ENCODE results near the gene CTSO.
"Not testable (repeated sequence)": the region's sequence is repeated elsewhere in the genome, so short reads cannot be mapped to it uniquely, and the experiment has no call there.

Gene CTSO

GRCh38 chr4:155954939-155955338 lies 1.3 kb upstream of the CTSO start:
- in situ Hi-C loops (cut with MboI; ENCODE audit: low sequenced_read_pairs): no loop called here

- in situ Hi-C loops (cut with MboI; ENCODE audit: low sequenced_read_pairs): no loop called here
Observed at GRCh38 chr4:155954118-155954685, 536 bp upstream of the CTSO start.

- in situ Hi-C loops (cut with MboI; ENCODE audit: low sequenced_read_pairs): no loop called here
Observed at GRCh38 chr4:155952501-155952901, 1.2 kb downstream of the CTSO start.

GRCh38 chr4:155950461-155950860 lies 3.2 kb downstream of the CTSO start:
- in situ Hi-C loops (cut with MboI; ENCODE audit: low sequenced_read_pairs): no loop called here

GRCh38 chr4:155948541-155948940 lies 5.1 kb downstream of the CTSO start:
- in situ Hi-C loops (cut with MboI; ENCODE audit: low sequenced_read_pairs): no loop called here

GRCh38 chr4:155946486-155946885 lies 7.2 kb downstream of the CTSO start:
- in situ Hi-C loops (cut with MboI; ENCODE audit: low sequenced_read_pairs): no loop called here

GRCh38 chr4:155944516-155944915 lies 9.2 kb downstream of the CTSO start:
- in situ Hi-C loops (cut with MboI; ENCODE audit: low sequenced_read_pairs): no loop called here

GRCh38 chr4:155943605-155944291 lies 9.9 kb downstream of the CTSO start:
- in situ Hi-C loops (cut with MboI; ENCODE audit: low sequenced_read_pairs): no loop called here

- in situ Hi-C loops (cut with MboI; ENCODE audit: low sequenced_read_pairs): no loop called here
Observed at GRCh38 chr4:155941820-155942219, 11.8 kb downstream of the CTSO start.

- in situ Hi-C loops (cut with MboI; ENCODE audit: low sequenced_read_pairs): no loop called here
Observed at GRCh38 chr4:155941085-155941790, 12.4 kb downstream of the CTSO start.

GRCh38 chr4:155935389-155935986 lies 18.2 kb downstream of the CTSO start:
- in situ Hi-C loops (cut with MboI; ENCODE audit: low sequenced_read_pairs): no loop called here

- in situ Hi-C loops (cut with MboI; ENCODE audit: low sequenced_read_pairs): not testable (repeated sequence)
Observed at GRCh38 chr4:155934634-155935033, 19.0 kb downstream of the CTSO start.

- in situ Hi-C loops (cut with MboI; ENCODE audit: low sequenced_read_pairs): no loop called here
Observed at GRCh38 chr4:155931634-155932033, 22.0 kb downstream of the CTSO start.

- in situ Hi-C loops (cut with MboI; ENCODE audit: low sequenced_read_pairs): no loop called here
Observed at GRCh38 chr4:155930330-155930729, 23.3 kb downstream of the CTSO start.

- in situ Hi-C loops (cut with MboI; ENCODE audit: low sequenced_read_pairs): no loop called here
Observed at GRCh38 chr4:155929833-155930232, 23.8 kb downstream of the CTSO start.

- in situ Hi-C loops (cut with MboI; ENCODE audit: low sequenced_read_pairs): no loop called here
Observed at GRCh38 chr4:155924637-155925036, 29.0 kb downstream of the CTSO start.

- in situ Hi-C loops (cut with MboI; ENCODE audit: low sequenced_read_pairs): no loop called here
Observed at GRCh38 chr4:155921597-155921996, 32.1 kb downstream of the CTSO start.

- in situ Hi-C loops (cut with MboI; ENCODE audit: low sequenced_read_pairs): no loop called here
Observed at GRCh38 chr4:155914782-155915181, 38.9 kb downstream of the CTSO start.

GRCh38 chr4:155911905-155912304 lies 41.8 kb downstream of the CTSO start:
- in situ Hi-C loops (cut with MboI; ENCODE audit: low sequenced_read_pairs): no loop called here

- in situ Hi-C loops (cut with MboI; ENCODE audit: low sequenced_read_pairs): no loop called here
Observed at GRCh38 chr4:155909615-155910226, 43.9 kb downstream of the CTSO start.
